Pancreas (tissue), 10 donors: ENCODE measurements around the gene GPR39. TPM values are rescaled to one million over a fixed set of nuclear protein-coding genes. Genes with fewer than 3 reads are reported as not detected.

Experiments
- ATAC-seq, 4 donors: fragments of 200-7000 bp; cut with Tn5 transposase; one replicate each; pipeline versions ENCODE4 v1.8.0 to v1.9.1; 2020; ENCODE audit warnings: mild to moderate bottlenecking in 4 of 4, moderate library complexity in 4 of 4
- DNase-seq, 6 donors: peaks; one replicate each; pipeline ENCODE4 v3.0.0-alpha.2; 2020
- FAIRE-seq: peaks from 2 replicates; lab custom pipeline; 2012; peaks lifted over from hg19 to GRCh38; lab: Jason Lieb, UNC
- H3K27ac ChIP-seq, 4 donors: fragments of 200-600 bp; sonication (generic); 1 replicate in 3 of 4; 2 replicates in 1 of 4; pipeline versions ENCODE4 v1.5.0 to v1.8.0; 2020
- H3K27me3 ChIP-seq, 4 donors: fragments of 200-600 bp; one replicate each; pipeline ENCODE4 v1.8.0; 2021
- H3K36me3 ChIP-seq, 3 donors: fragments of 200-600 bp; sonication (generic) in 1 of 3; one replicate each; pipeline versions ENCODE4 v1.5.0 to v1.8.0; 2020 to 2021
- H3K4me1 ChIP-seq, 3 donors: fragments of 200-600 bp; one replicate each; pipeline ENCODE4 v1.8.0; 2021
- H3K4me3 ChIP-seq, 4 donors: fragments of 200-600 bp; sonication (generic) in 2 of 4; one replicate each; pipeline versions ENCODE4 v1.5.0 to v1.8.0; 2020 to 2021
- H3K9me3 ChIP-seq, 4 donors: fragments of 200-600 bp; one replicate each; pipeline ENCODE4 v1.8.0; 2021
- CTCF ChIP-seq, 4 donors: fragments of 200-600 bp; sonication (generic) in 3 of 4; IDR thresholded peaks; one replicate each; pipeline versions ENCODE4 v1.5.0 to v1.8.0; 2021; ENCODE audit warnings: antibody characterized with exemption in 4 of 4
- WGBS, 2 donors: extraction: QIAGEN DNeasy Blood & Tissue Kit; methylation state at CpG; one replicate each; pipeline ENCODE4 v1.1.7; 2013; 5-methylcytosine and 5-hydroxymethylcytosine counted together
- intact Hi-C, 3 donors: fragments of 100-400 bp; cut with DNase I; formaldehyde crosslinking; loops; one replicate each; pipeline versions ENCODE4 v1.11.1 to v1.14.2; 2022
- polyA plus RNA-seq, 2 donors: library from polyadenylated mRNA; stranded (reverse); fragments of 200-250 nt; gene quantifications; one replicate each; pipeline ENCODE4 v1.2.3, GENCODE V29; 2013
- total RNA-seq, 6 donors: library from RNA; stranded (reverse); fragmentation: NEBNext Ultra II Directional in 4 of 6; extraction: Animal tissue kit (Norgen Biotek cat#: 25700) in 4 of 6; gene quantifications; one replicate each; pipeline versions ENCODE4 v1.2.1 to v1.2.4, GENCODE V29; 2021 to 2023
- donor health status: healthy with polysubstance abuse.
- donor health status: DM: no; HTN: no; CAD: no; lungs with moderate emphysema.
- donor health status: DM: no; HTN: no; CAD: no.
- donor health status: control.
- donor health status: control.
- donor health status: Bipolar disorder and iron deficiency.
- donor health status: DM: yes; HTN: yes; CAD: no.
- donor health status: DM: no; HTN: no; CAD: no.
- donor health status: DM: no; HTN: no; CAD: no.
- donor health status: DM: yes; HTN: yes; CAD: no.

Gene GPR39
- total and polyA plus RNA-seq, 8 donors, result 2.3 to 8.1 (median 3.9) TPM

DNA sequence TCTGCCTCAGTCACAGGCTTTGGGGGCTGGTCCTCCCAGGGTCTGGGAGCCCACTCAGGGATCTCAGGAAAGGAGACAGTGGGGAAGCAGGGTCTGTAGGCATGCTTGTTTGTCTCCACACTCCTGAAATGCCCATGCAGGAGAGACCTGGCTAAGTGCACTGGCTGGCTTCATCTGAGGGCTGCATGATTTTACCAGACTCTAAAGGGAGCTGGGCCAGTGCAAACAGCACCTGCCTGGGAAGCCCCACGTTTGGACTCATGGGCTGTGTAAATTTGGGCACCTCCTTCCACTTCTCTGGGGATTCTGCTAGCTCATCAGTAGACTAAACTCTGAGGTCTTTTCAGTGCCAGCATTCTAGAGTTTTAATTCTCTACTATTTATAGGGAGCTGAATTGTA lies 219.7 kb downstream of the GPR39 start:
- no peak for ATAC-seq

DNA sequence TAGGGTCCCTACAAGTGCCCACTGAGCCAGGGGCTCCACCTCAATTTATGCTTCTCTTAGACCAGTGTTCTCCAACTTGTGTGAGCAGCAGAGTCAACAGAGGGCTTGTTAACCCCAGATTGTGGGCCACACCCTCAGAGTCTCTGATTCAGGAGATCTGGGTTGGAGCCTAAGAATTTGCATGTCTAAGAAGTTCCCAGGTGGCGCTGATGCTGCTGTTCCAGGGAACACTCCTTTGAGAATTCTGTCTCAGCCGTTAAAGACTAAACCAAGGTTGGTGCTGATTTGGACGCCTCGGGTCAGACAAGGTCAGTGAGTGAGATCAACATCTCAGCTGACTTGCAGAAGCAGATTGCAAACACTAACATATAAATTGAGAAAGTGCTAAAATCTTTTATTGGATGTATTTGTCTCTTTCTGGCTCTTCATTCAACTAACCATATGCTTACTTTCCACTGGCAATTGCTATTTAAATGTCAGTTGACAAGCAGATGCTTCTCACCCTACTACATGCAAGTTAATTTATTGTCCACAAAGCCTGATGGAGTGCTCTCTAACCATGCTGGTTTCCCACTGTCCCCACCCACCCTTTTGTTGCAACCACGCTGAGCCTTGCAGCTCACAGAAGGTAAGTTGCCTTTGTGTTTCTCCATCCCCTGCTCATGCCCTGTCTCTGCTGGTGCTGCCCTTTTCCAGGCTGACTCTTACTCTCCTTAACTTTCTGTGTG lies 221.9 kb downstream of the GPR39 start:
- H3K9me3 ChIP-seq, result no peaks in the 10 kb centered on the region
- DNase-seq (no peak), FAIRE-seq (no peak), ATAC-seq (no peak)
- TF ChIP-seq CTCF (IDR thresholded peaks at IDR 0.05), result no peak
- no peaks in the 10 kb centered on the region for H3K27me3 ChIP-seq
- 73 to 77% methylated on average over 5 of the region's 5 CpGs for WGBS, 2 donors
- no peak overlapping the region for H3K4me3 ChIP-seq
- no peaks in the 10 kb centered on the region for H3K4me1 ChIP-seq
- no peaks in the 10 kb centered on the region for H3K36me3 ChIP-seq
- H3K27ac ChIP-seq, result no peak overlapping the region
- intact Hi-C loops, result no loop called here

More for the DNA sequence above, 219.7 kb downstream of the GPR39 start:
- Histone ChIP-seq H3K36me3 (no peaks in the 10 kb centered on the region), H3K27ac (no peak overlapping the region), H3K9me3 (no peaks in the 10 kb centered on the region), H3K4me3 (no peak overlapping the region), H3K4me1 (peaks cover 12 to 15% (median 13%) of the 10 kb centered on the region in 3 donors), H3K27me3 (no peaks in the 10 kb centered on the region)
- 21 to 24% methylated on average over 1 of the region's 1 CpG for WGBS, 2 donors
- no peak for TF ChIP-seq CTCF (IDR thresholded peaks at IDR 0.05)
- intact Hi-C loops, result no loop called here
- FAIRE-seq (no peak), DNase-seq (no peak)

DNA sequence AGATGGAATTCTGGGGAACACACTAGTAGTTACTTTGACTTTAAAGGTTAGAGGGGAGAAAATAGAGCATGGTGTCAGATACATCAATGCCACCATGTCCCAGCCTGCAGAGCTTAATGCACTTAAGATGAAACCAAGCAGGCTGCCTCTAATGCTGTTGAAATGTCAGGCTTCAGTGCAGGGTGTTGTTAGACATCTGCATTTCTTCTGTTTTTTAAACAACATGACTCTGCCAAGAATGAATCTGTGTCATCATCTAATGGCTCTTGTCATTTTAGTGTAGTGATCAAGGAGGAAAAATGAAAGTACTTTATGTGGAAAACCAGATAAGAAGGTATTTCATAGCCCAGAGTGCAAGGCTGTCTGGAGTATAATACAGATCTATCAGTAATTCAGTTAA lies 223.5 kb downstream of the GPR39 start:
- Histone ChIP-seq H3K9me3 (no peaks in the 10 kb centered on the region), H3K27me3 (no peaks in the 10 kb centered on the region), H3K4me3 (no peak overlapping the region), H3K4me1 (no peaks in the 10 kb centered on the region), H3K36me3 (no peaks in the 10 kb centered on the region), H3K27ac (no peak overlapping the region)
- intact Hi-C loops, result no loop called here
- FAIRE-seq, result no peak
- no peak for TF ChIP-seq CTCF (IDR thresholded peaks at IDR 0.05)
- no peak for ATAC-seq
- DNase-seq, result no peak

DNA sequence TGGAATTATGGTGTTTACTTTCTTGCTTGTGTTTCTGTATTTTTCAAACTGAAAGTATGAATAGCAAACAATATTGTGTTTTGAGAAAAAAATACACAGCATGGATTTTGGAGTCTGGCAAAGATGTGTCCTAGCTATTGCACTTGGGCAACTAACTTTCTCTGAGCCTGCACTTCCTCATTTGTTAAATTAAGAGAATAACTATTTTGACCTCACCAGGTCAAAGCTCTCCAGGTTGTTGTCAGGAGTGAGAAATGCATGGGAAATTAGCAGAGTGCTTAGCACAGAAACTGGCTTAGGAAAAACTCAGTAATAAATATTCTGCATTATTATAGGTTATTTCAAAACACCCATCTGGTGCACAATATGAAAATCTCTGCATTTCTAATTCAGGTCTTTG lies 225.2 kb downstream of the GPR39 start:
- DNase-seq, result no peak
- no peak for ATAC-seq
- no peak overlapping the region for H3K27ac ChIP-seq
- FAIRE-seq, result no peak
- no peaks in the 10 kb centered on the region for H3K4me1 ChIP-seq
- no peaks in the 10 kb centered on the region for H3K9me3 ChIP-seq
- no peak for TF ChIP-seq CTCF (IDR thresholded peaks at IDR 0.05)
- no peaks in the 10 kb centered on the region for H3K36me3 ChIP-seq
- H3K27me3 ChIP-seq, result no peaks in the 10 kb centered on the region
- H3K4me3 ChIP-seq, result no peak overlapping the region
- intact Hi-C loops, result no loop called here

DNA sequence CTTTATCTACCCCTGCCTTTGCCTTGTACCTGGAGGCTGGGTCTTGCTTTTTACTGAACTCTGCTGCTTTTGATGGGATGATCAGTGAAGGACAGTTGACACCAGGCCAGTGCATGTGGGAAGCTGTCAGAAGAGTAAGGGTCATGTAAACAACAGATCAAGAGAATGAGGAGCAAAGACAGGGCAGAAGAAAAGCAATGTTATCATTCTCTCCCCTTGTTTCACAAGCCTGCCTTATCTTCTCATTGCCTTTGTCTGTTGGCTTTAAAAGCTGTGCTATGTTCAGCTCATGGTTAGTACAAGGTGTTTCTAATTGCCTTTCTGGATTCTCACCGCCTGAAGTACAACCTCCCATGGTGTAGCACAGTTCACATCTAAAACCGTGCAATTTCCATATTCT lies 225.8 kb downstream of the GPR39 start:
- Histone ChIP-seq H3K9me3 (no peaks in the 10 kb centered on the region), H3K4me3 (no peak overlapping the region), H3K4me1 (no peaks in the 10 kb centered on the region), H3K27ac (no peak overlapping the region), H3K36me3 (no peaks in the 10 kb centered on the region), H3K27me3 (no peaks in the 10 kb centered on the region)
- no peak for FAIRE-seq
- no peak for DNase-seq
- intact Hi-C loops, result no loop called here
- 64 to 71% methylated on average over 2 of the region's 2 CpGs for WGBS, 2 donors
- TF ChIP-seq CTCF (IDR thresholded peaks at IDR 0.05), result no peak
- no peak for ATAC-seq
